Epithelial cell of esophagus (primary cell): ENCODE data around the gene PREX1.

Source experiments
- DNase-seq: peaks from one replicate; pipeline ENCODE4 v3.0.0; 2010; ENCODE audit warnings: low read depth
- H3K4me3 ChIP-seq: 2 replicates; pipeline ENCODE4 v1.5.1; 2011; ENCODE audit warnings: mild to moderate bottlenecking, low read length, control low read depth
- CTCF ChIP-seq: IDR thresholded peaks from 2 replicates; pipeline ENCODE4 v1.5.1; 2011; ENCODE audit warnings: low read depth, mild to moderate bottlenecking, low read length, control low read depth, inconsistent platforms; ENCODE audit not compliant: insufficient read depth; ENCODE audit errors: missing control alignments

The PREX1 gene

GRCh38 chr20:48708116-48708515 is 119.7 kb downstream of the PREX1 start:
- TF ChIP-seq CTCF = no peak
- no peak for DNase-seq
- H3K4me3 ChIP-seq = no peak overlapping the region

GRCh38 chr20:48706710-48707365 is 121.0 kb downstream of the PREX1 start:
- TF ChIP-seq CTCF = no peak
- H3K4me3 ChIP-seq = no peak overlapping the region
- DNase-seq = no peak

GRCh38 chr20:48706116-48706656 is 121.6 kb downstream of the PREX1 start:
- H3K4me3 ChIP-seq = no peak overlapping the region
- DNase-seq = no peak
- no peak for TF ChIP-seq CTCF

GRCh38 chr20:48705240-48706115 is 122.3 kb downstream of the PREX1 start:
- no peak for DNase-seq
- TF ChIP-seq CTCF = no peak
- no peak overlapping the region for H3K4me3 ChIP-seq

GRCh38 chr20:48704761-48705160 is 123.0 kb downstream of the PREX1 start:
- H3K4me3 ChIP-seq = no peak overlapping the region
- no peak for TF ChIP-seq CTCF
- no peak for DNase-seq

- TF ChIP-seq CTCF = no peak
- no peak for DNase-seq
Measured at GRCh38 chr20:48703511-48704219, 124.1 kb downstream of the PREX1 start.

More at GRCh38 chr20:48703511-48704219, 124.1 kb downstream of the PREX1 start:
- H3K4me3 ChIP-seq = no peak overlapping the region
